Psoas muscle (tissue), 8 donors: ENCODE measurements around the gene OSER1. TPM values are rescaled to one million over a fixed set of nuclear protein-coding genes. Genes with fewer than 3 reads are reported as not detected.

ENCODE experiments used
- ATAC-seq, 4 donors: fragments of 200-7000 bp; cut with Tn5 transposase; one replicate each; pipeline ENCODE4 v1.9.1; 2020; ENCODE audit warnings: moderate library complexity in 3 of 4, mild to moderate bottlenecking in 2 of 4
- DNase-seq, 2 donors: peaks; one replicate each; pipeline ENCODE4 v3.0.0-alpha.2; 2020
- H3K27ac ChIP-seq: fragments of 200-600 bp; one replicate; pipeline ENCODE4 v1.8.0; 2022
- H3K27me3 ChIP-seq, 3 donors: fragments of 200-600 bp in 1 of 3; one replicate each; pipeline versions ENCODE4 v1.6.1 to v1.8.0; 2013 to 2022; ENCODE audit warnings: low read length in 2 of 3, mild to moderate bottlenecking in 2 of 3, moderate library complexity in 1 of 3; ENCODE audit not compliant: insufficient read depth in 3 of 3
- H3K36me3 ChIP-seq, 2 donors: fragments of 200-600 bp in 1 of 2; one replicate each; pipeline versions ENCODE4 v1.6.1 to v1.8.0; 2013 to 2022; ENCODE audit warnings: low read depth in 1 of 2, mild to moderate bottlenecking in 1 of 2, moderate library complexity in 1 of 2; ENCODE audit not compliant: insufficient read depth in 1 of 2
- H3K4me1 ChIP-seq: fragments of 200-600 bp; one replicate; pipeline ENCODE4 v1.8.0; 2022
- H3K4me3 ChIP-seq: fragments of 200-600 bp; one replicate; pipeline ENCODE4 v1.8.0; 2022; ENCODE audit warnings: mild to moderate bottlenecking
- H3K9me3 ChIP-seq: fragments of 200-600 bp; one replicate; pipeline ENCODE4 v1.8.0; 2022
- WGBS, 3 donors: extraction: QIAGEN DNeasy Blood & Tissue Kit; methylation state at CpG; one replicate each; pipeline versions ENCODE4 v1.1.6 to v1.1.7; 2013; 5-methylcytosine and 5-hydroxymethylcytosine counted together
- intact Hi-C, 2 donors: fragments of 100-400 bp; cut with DNase I; formaldehyde crosslinking; loops; one replicate each; pipeline versions ENCODE4 v1.11.0 to v1.14.2; 2022
- polyA plus RNA-seq, 3 donors: library from polyadenylated mRNA; stranded (reverse); fragments of 200-250 nt; gene quantifications; one replicate each; pipeline ENCODE4 v1.2.3, GENCODE V29; 2013
- total RNA-seq, 4 donors: library from RNA; stranded (reverse); fragmentation: NEBNext Ultra II Directional in 2 of 4; extraction: Animal tissue kit (Norgen Biotek cat#: 25700) in 2 of 4; gene quantifications; one replicate each; pipeline versions ENCODE4 v1.2.1 to v1.2.4, GENCODE V29; 2021 to 2023
- TF ChIP-seq, protein P1 (sequence below): fragments of 200-600 bp; IDR thresholded peaks from one replicate; pipeline ENCODE4 v1.8.0; 2022; ENCODE audit warnings: antibody characterized with exemption
- donor health status: healthy with polysubstance abuse.
- donor health status: DM: no; HTN: no; CAD: no; lungs with moderate emphysema.
- donor health status: Bipolar disorder and iron deficiency.
- donor health status: healthy.
- donor health status: DM: yes; HTN: yes; CAD: no.
- donor health status: DM: no; HTN: no; CAD: no.
- donor health status: DM: no; HTN: no; CAD: no.
- donor health status: DM: yes; HTN: yes; CAD: no.

OSER1 gene
- total and polyA plus RNA-seq, 7 donors, result 46.0 to 97.6 (median 62.5) TPM

DNA sequence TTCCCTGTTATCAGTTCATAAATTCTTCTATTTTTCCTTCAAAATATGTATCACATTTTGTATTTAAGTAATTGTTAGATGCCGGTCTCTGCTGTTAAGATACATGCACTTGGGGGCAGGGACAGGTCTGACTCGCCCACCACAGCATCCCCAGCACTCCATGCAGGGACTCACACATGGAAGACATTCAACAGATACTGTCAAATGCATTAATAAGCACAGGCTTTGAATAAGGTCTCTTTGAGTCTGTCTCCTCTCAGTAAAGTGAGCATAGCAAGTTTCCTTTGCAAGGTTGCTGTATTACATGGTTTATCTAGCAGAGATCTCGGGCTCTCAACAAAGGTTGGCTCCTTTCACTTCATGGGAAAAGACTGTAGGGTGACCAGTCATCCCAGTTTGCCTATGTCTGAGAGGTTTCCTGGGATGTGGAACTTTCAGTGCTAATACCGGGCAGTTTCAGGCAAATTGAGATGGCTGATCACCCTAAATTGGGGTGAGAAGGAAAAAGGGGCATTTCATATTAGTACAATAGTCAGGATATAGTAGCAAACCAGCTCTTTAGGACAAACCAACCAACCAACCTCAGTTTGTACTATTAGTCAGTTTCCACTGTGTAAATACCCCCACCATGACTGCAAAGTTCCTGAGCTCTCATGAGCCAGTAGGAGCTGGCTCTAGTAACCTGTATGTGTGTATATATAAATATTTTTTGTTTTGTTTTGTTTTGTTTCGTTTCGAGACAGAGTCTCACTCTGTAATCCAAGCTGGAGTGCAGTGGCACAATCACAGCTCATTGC is 38.6 kb downstream of the OSER1 start:
- TF ChIP-seq, protein P1, sequence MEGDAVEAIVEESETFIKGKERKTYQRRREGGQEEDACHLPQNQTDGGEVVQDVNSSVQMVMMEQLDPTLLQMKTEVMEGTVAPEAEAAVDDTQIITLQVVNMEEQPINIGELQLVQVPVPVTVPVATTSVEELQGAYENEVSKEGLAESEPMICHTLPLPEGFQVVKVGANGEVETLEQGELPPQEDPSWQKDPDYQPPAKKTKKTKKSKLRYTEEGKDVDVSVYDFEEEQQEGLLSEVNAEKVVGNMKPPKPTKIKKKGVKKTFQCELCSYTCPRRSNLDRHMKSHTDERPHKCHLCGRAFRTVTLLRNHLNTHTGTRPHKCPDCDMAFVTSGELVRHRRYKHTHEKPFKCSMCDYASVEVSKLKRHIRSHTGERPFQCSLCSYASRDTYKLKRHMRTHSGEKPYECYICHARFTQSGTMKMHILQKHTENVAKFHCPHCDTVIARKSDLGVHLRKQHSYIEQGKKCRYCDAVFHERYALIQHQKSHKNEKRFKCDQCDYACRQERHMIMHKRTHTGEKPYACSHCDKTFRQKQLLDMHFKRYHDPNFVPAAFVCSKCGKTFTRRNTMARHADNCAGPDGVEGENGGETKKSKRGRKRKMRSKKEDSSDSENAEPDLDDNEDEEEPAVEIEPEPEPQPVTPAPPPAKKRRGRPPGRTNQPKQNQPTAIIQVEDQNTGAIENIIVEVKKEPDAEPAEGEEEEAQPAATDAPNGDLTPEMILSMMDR, result no peak
- DNase-seq (no peak), ATAC-seq (no peak)
- no peaks in the 10 kb centered on the region for H3K9me3 ChIP-seq
- no peaks in the 10 kb centered on the region for H3K27me3 ChIP-seq
- peak overlapping the region; percentile 97 for H3K27ac ChIP-seq
- H3K36me3 ChIP-seq, result peaks cover 0 to 2% of the 10 kb centered on the region in 2 donors
- H3K4me3 ChIP-seq, result no peak overlapping the region
- peaks cover 79% of the 10 kb centered on the region for H3K4me1 ChIP-seq
- 49 to 64% (median 50%) methylated on average over 6 of the region's 6 CpGs for WGBS, 3 donors
- intact Hi-C loops, result no loop called here

DNA sequence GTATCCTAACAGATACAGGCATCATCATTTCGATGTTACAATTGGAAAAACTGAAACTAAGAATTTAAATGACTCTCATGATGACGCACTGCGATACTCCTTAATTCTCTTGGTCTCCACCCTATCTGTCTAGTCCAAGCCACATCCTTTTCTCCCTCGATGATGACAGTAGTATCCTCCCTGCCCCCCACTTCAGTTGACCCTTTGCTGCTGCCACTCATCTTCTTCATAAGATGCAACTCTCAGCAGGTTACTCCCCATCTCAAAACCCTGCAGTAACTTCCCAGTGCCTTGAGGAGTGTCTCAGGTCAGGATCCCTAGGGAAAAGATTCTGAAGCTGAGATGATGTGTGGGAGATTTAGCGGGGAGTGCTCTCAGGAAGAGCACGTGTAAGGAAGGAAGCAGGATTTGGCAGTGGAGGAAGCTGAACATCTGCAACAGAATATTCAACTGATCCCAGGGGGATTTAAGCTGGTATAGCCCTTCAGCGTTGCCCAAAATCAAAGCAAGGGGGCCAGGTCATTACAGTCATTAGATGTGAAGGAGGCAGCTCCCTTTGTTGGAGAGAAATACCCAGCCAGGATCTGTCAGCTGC is 39.7 kb downstream of the OSER1 start:
- H3K27ac ChIP-seq, result peak overlapping the region; percentile 97
- peaks cover 0 to 2% of the 10 kb centered on the region in 2 donors for H3K36me3 ChIP-seq
- no peaks in the 10 kb centered on the region for H3K9me3 ChIP-seq
- 18 to 26% (median 23%) methylated on average over 7 of the region's 7 CpGs for WGBS, 3 donors
- intact Hi-C loops, result no loop called here
- H3K27me3 ChIP-seq, result no peaks in the 10 kb centered on the region
- ATAC-seq, result no peak
- no peak overlapping the region for H3K4me3 ChIP-seq
- TF ChIP-seq, protein P1, result no peak
- DNase-seq, result no peak
- H3K4me1 ChIP-seq, result peaks cover 79% of the 10 kb centered on the region

- 35 to 67% (median 46%) methylated on average over 3 of the region's 3 CpGs for WGBS, 3 donors
- no peaks in the 10 kb centered on the region for H3K36me3 ChIP-seq
- peak overlapping the region; percentile 97 for H3K27ac ChIP-seq
- H3K9me3 ChIP-seq, result no peaks in the 10 kb centered on the region
- no peak overlapping the region for H3K4me3 ChIP-seq
- intact Hi-C loops, result no loop called here
- DNase-seq, result no peak
- no peak for ATAC-seq
- H3K4me1 ChIP-seq, result peaks cover 70% of the 10 kb centered on the region
- TF ChIP-seq, protein P1, result no peak
- H3K27me3 ChIP-seq, result no peaks in the 10 kb centered on the region
These were observed 42.8 kb downstream of the OSER1 start for GRCh38 chr20:44167736-44168135.

DNA sequence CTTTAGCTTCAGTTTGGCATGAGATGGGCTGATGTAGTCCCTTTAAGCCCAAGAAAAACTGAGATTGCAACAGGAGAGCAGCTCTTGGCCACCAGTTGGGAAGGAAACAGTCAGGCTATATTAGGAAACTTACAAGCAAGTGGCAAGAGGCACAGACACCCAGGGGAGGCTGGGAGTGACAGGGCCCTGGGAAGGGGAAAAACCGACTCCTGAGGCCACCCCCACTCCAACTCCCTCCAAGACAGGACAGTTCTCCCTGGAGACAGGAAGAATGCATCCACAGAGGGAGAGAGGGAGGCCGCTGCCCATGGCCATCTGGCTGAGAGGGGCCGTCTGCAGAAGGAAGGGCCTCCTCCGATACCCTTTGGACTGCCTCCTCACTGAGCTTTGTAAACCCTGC is 44.1 kb downstream of the OSER1 start:
- H3K36me3 ChIP-seq, result no peaks in the 10 kb centered on the region
- ATAC-seq, result peak; percentile 90 to 95 (median 92)
- H3K9me3 ChIP-seq, result no peaks in the 10 kb centered on the region
- peak; percentile 64 to 84 for DNase-seq
- H3K27me3 ChIP-seq, result no peaks in the 10 kb centered on the region
- WGBS, 3 donors, result 0 to 11% (median 8%) methylated on average over 3 to 4 of the region's 4 CpGs
- H3K4me3 ChIP-seq, result peak overlapping the region; percentile 38
- H3K4me1 ChIP-seq, result peaks cover 58% of the 10 kb centered on the region
- TF ChIP-seq, protein P1, result no peak
- intact Hi-C loops, result no loop called here
- peak overlapping the region; percentile 97 for H3K27ac ChIP-seq
